BJ (cell line): ENCODE results near the gene SOX21. TPM values are rescaled to one million over a fixed set of nuclear protein-coding genes. Genes with fewer than 3 reads are reported as not detected.

Source experiments
- CTCF ChIA-PET: fragments of 350-600 bp; formaldehyde crosslinking; extraction: SDS; loops from one replicate; lab custom pipeline; 2021; ENCODE audit warnings: antibody characterized with exemption, inconsistent platforms; lab: Yijun Ruan, JAX
- POLR2A ChIA-PET: fragments of 300-600 bp; sonication (Branson Sonifier 250); formaldehyde crosslinking; extraction: SDS; loops from one replicate; lab custom pipeline; 2021; ENCODE audit warnings: antibody characterized with exemption; lab: Charles Lee
- DNase-seq: peaks from one replicate; pipeline ENCODE4 v3.0.0-alpha.2; 2011; ENCODE audit warnings: low read depth
- H3K27me3 ChIP-seq: 2 replicates; pipeline ENCODE4 v1.6.0; 2011; ENCODE audit warnings: low read length; ENCODE audit not compliant: control insufficient read depth, insufficient read depth
- H3K36me3 ChIP-seq: 2 replicates; pipeline ENCODE4 v1.5.1; 2011; ENCODE audit warnings: low read length; ENCODE audit not compliant: control insufficient read depth, insufficient read depth
- H3K4me3 ChIP-seq: 2 replicates; pipeline ENCODE4 v1.5.1; 2011; ENCODE audit warnings: low read depth, mild to moderate bottlenecking, control low read depth, low read length
- CTCF ChIP-seq: IDR thresholded peaks from 2 replicates; pipeline ENCODE4 v1.5.1; 2011; ENCODE audit warnings: low read depth, mild to moderate bottlenecking, control low read depth, inconsistent platforms, low read length, moderate library complexity; ENCODE audit not compliant: insufficient read depth
- polyA plus RNA-seq: library from polyadenylated mRNA; depleted of rRNA; stranded (reverse); fragments of >200 nt; gene quantifications from 2 replicates; pipeline ENCODE4 v1.2.3, GENCODE V29; 2011

SOX21 gene
- polyA plus RNA-seq, 1 experiment: not detected

GRCh38 chr13:94672400-94672799 lies 39.9 kb downstream of the SOX21 start:
- peaks cover 2% of the 10 kb centered on the region for H3K27me3 ChIP-seq
- ChIA-PET CTCF (interaction anchor here (1.0 to 6.2 kb wide), 8 partner anchors 10 to 732 kb away, joined by 3 to 59 read pairs (median 5); no protein-coding TSS in a partner anchor), POLR2A (no interaction called here)
- no peak for TF ChIP-seq CTCF
- H3K4me3 ChIP-seq: no peak overlapping the region
- DNase-seq: no peak
- no peaks in the 10 kb centered on the region for H3K36me3 ChIP-seq

GRCh38 chr13:94667190-94667589 lies 45.2 kb downstream of the SOX21 start:
- ChIA-PET CTCF (interaction anchor here (0.8 to 1.0 kb wide), 2 partner anchors 8 kb away, joined by 3 to 5 read pairs; no protein-coding TSS in a partner anchor), POLR2A (no interaction called here)
- Histone ChIP-seq H3K4me3 (no peak overlapping the region), H3K36me3 (no peaks in the 10 kb centered on the region), H3K27me3 (peaks cover 14% of the 10 kb centered on the region)
- no peak for TF ChIP-seq CTCF
- no peak for DNase-seq

- Histone ChIP-seq H3K27me3 (peaks cover 21% of the 10 kb centered on the region), H3K4me3 (no peak overlapping the region), H3K36me3 (no peaks in the 10 kb centered on the region)
- no peak for TF ChIP-seq CTCF
- CTCF ChIA-PET: interaction anchor here (1.0 to 7.9 kb wide), 2 partner anchors 7 to 10 kb away, joined by 3 to 59 read pairs; no protein-coding TSS in a partner anchor
- POLR2A ChIA-PET: no interaction called here
- no peak for DNase-seq
Observed at GRCh38 chr13:94666065-94666464, 46.3 kb downstream of the SOX21 start.

- TF ChIP-seq CTCF: no peak
- POLR2A ChIA-PET: no interaction called here
- CTCF ChIA-PET: interaction anchor here (7.9 kb wide), 1 partner anchor 9 kb away, joined by 59 read pairs; no protein-coding TSS in a partner anchor
- Histone ChIP-seq H3K36me3 (no peaks in the 10 kb centered on the region), H3K4me3 (no peak overlapping the region), H3K27me3 (peaks cover 25% of the 10 kb centered on the region)
- no peak for DNase-seq
Observed at GRCh38 chr13:94664889-94665288, 47.5 kb downstream of the SOX21 start.

- no peak for TF ChIP-seq CTCF
- CTCF ChIA-PET: interaction anchor here (0.8 to 7.9 kb wide), 4 partner anchors 11 to 52 kb away, joined by 3 to 59 read pairs (median 4); no protein-coding TSS in a partner anchor
- H3K36me3 ChIP-seq: no peaks in the 10 kb centered on the region
Observed at GRCh38 chr13:94662274-94662945, 49.9 kb downstream of the SOX21 start.

More at GRCh38 chr13:94662274-94662945, 49.9 kb downstream of the SOX21 start:
- DNase-seq: no peak
- POLR2A ChIA-PET: no interaction called here
- Histone ChIP-seq H3K27me3 (peaks cover 24% of the 10 kb centered on the region), H3K4me3 (no peak overlapping the region)
